HG03097 (cell line): ENCODE results near the gene C2CD2L.
A peak's percentile ranks its signal among the peaks of the same experiment; 100 is the strongest.
"Not testable (repeated sequence)": the region's sequence is repeated elsewhere in the genome, so short reads cannot be mapped to it uniquely, and the experiment has no call there.

Experiments used
- ATAC-seq: cut with Tn5 transposase; IDR thresholded peaks from one replicate; pipeline ENCODE4 v1.9.1; 2021; ENCODE audit not compliant: unreplicated experiment, low FRiP score

C2CD2L gene

DNA sequence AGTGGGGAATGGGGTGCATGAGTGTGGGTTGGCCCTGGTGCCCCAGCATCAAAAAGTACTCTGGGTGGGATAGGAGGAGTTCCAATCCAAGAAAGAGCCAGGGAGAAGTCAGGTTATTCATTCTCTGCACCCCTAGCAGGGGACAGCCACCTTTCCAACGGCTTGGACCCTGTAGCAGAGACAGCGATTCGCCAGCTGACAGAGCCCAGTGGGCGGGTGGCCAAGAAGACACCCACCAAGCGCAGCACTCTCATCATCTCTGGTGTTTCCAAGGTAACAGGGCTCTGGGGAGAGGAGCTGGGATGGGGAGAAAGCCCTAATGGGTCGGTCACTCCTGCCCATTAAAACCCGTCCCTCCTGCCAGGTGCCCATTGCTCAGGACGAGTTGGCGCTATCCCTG, 6.6 kb downstream of the C2CD2L start:
- no peak for ATAC-seq

GRCh38 chr11:119114351-119114750, 7.2 kb downstream of the C2CD2L start:
- no peak for ATAC-seq

- no peak for ATAC-seq
These were observed 8.5 kb downstream of the C2CD2L start for GRCh38 chr11:119115484-119116234.

DNA sequence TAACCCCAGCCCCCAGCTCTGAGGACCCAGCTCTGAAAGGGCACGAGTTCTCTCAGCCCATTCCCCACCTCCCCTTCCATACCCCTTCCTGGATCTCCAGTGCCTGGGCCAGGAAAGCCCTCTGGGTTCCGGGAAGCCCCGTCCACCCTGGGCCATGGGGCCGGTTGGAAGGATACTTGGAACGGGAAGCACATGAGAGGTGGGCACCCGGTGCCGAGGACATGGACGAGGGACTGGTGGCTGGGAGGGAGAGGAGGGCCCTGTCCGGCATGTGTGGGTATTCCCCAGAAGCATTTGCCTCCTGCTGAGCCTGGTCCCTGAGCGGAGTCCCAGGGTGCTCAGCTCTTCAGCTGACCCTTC, 9.1 kb downstream of the C2CD2L start:
- no peak for ATAC-seq

DNA sequence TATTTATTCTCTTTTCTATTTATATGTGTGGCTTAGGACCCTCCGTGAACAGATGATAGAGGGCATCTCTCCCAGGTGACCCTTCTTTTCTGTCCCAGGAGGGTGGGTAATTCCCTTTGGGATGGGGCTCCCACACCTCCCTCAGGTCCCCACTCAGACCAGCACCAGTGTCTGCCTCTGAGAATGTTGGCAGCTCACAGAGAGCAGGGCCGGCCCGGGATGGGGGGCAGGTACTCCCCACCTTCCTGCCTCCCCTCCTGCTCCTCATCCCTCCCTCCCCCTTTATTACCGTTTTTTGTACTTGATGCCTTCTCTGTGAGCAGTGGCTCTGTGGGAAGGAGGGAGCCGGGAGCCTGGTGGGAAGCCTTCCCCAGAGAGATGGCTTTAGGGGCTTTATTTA, 9.5 kb downstream of the C2CD2L start:
- ATAC-seq, result no peak

DNA sequence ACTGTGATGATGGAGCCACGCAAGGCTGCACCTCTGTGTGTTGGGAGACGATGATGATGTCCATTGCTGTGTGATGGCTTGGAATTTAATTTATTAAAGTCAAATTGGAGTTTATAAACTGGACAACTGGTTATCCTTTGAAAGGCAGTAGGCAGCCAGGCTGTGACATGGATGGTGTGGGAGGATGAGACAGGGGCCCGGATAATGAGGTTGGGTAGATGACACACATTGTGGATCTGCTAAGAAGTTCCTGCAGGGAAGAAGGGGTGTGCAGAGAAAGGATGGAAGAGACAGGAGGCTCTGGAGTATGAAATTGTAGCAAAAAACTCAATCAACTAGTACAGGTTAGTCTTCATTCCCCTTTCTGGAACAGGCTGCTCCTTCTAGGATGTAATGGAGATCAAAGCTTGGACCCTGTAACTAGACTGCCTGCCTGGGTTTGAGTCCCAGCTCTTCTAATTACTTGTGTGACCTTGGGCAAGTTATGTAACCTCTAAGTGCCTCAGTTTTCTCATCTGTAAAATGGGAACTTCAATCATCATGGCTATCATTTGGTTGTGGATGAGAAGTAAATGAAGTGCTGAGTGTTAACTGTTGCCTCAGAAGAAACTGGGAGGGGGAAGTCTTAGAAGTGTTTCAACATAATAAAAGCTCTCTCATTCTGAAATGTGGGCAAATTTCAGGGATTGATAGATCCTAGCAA, 10.0 kb downstream of the C2CD2L start:
- ATAC-seq, result no peak

- no peak for ATAC-seq
These were observed 11.1 kb downstream of the C2CD2L start for GRCh38 chr11:119118227-119118626.

GRCh38 chr11:119118946-119119345, 11.8 kb downstream of the C2CD2L start:
- ATAC-seq, result no peak

DNA sequence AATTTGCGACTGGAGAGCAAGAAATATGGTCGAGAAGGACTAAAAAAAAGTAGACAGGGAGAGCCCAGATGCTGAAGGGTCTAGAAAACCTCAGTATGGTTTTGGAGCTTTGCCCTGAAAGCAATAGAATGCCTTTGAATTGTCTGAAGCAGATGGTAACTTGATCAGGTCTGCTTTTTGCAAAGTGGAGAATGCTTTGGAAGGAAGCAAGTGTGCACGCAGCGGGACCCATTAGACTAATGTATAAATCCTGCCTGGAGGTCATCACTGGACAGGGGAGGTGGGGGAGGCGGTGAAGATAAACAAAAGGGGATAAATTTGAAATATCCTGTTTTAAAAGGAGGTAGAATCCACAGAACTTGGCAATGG, 13.5 kb downstream of the C2CD2L start:
- ATAC-seq, result no peak

GRCh38 chr11:119121008-119121810, 14.1 kb downstream of the C2CD2L start, which contains the start of gene HINFP:
TSS of gene HINFP (plus strand) at chr11:119121580. CDS start at chr11:119126945, 5,365 bp downstream.
- peak; percentile 94 for ATAC-seq

DNA sequence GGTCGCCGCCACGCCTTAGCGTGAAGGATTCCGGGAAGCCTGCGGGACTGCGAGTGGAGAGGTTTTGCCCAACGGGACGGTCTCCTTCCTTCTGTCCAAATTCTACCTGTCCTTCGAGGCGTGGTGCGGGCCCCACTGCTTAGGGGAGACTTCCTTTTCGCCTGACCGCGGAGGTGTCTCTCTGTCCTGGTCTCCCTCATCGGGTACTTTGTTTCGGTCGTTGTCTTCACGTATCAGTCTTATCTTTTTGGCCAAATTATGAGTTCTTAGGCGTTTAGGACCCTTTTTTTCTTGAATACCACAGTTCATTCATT, 14.6 kb downstream of the C2CD2L start:
- ATAC-seq, result peak; percentile 9

DNA sequence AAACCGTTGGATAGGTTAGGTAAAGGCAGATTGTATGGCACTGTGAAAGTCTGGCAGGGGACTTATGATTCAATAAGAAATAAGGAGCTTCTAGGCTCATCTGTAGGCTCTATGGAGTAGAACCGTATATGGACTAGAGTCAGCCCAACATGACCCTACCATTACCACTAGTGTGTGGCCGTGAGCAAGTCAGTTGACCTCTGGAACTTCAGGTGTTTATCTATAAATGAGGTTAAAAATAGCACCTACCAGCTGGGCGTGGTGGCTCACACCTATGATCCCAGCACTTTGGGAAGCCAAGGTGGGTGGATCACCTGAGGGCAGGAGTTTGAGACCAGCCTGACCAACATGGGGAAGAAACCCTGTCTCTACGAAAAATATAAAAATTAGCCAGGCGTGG, 18.7 kb downstream of the C2CD2L start:
- ATAC-seq, result no peak

- ATAC-seq, result no peak
These were observed 19.6 kb downstream of the C2CD2L start for GRCh38 chr11:119126675-119127268.

DNA sequence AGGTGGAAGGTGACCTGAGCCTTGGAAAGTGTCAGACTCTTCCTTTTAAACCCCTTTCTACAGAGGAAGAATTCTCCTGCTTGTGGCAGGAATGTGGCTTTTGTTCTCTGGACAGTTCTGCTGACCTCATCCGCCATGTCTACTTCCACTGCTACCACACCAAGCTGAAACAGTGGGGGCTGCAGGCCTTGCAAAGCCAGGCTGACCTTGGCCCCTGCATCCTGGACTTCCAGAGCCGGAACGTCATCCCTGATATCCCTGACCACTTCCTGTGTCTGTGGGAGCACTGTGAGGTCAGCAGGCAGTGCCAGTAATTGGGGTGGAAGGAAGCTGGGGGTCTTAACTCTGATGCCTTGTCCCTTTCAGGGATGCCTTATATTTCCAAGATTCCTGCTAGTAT, 23.5 kb downstream of the C2CD2L start:
- no peak for ATAC-seq

- ATAC-seq, result no peak
These were observed 27.3 kb downstream of the C2CD2L start for GRCh38 chr11:119134389-119134978.

DNA sequence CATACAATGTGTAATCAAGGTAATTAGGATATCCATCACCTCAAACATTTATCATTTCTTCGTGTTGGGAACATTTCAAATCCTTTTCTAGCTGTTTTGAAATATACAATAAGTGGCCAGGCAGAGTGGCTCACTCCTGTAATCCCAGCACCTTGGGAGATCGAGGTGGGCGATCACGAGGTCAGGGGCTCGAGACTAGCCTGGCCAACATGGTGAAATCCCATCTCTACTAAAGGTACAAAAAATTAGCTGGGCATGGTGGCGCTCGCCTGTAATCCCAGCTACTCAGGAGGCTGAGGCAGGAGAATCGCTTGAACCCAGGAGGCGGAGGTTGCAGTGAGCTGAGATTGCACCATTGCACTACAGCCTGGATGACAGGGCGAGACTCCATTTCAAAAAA, 32.1 kb downstream of the C2CD2L start:
- not testable (repeated sequence) for ATAC-seq

- no peak for ATAC-seq
These were observed 37.8 kb downstream of the C2CD2L start for GRCh38 chr11:119144825-119145486.

- no peak for ATAC-seq
These were observed 38.4 kb downstream of the C2CD2L start for GRCh38 chr11:119145551-119145950.

- no peak for ATAC-seq
These were observed 40.6 kb downstream of the C2CD2L start for GRCh38 chr11:119147604-119148333.

- no peak for ATAC-seq
These were observed 41.5 kb downstream of the C2CD2L start for GRCh38 chr11:119148720-119149017.
